ENCODE data around the gene PTPRD. TPM values are rescaled to one million over a fixed set of nuclear protein-coding genes. Genes with fewer than 3 reads are reported as not detected.

PTPRD gene
- total and polyA plus RNA-seq, 2 experiments from 2014 or later = 11.5 to 58.0 TPM

DNA sequence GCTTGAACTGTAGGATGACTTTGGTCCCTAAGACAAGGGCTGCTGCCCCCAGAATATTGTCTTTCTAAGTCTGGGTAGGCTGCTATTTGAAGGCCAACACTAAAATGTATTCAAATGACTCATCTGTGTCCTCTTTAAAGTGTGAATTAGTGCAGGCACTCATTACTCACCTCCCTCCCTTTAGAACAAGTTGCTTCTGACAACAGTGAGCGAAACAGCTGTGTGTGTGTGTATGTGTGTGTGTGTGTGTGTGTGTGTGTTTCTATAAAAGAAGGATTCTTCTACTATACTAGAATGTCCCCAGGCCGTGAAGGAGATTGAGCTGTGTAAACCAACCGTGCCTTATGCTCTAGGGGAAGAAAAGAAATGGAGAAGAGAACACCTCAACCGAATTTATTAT lies 1337.2 kb downstream of the PTPRD start:
- Histone ChIP-seq H3K4me1 (ENCODE audit: insufficient read depth) (no peaks in the 10 kb centered on the region), H3K79me2 (replicated peaks; ENCODE audit: insufficient read depth) (no peaks in the 10 kb centered on the region), H3K27me3 (ENCODE audit: insufficient read depth) (no peaks in the 10 kb centered on the region), H3K4me3 (no peak overlapping the region), H3K36me3 (ENCODE audit: insufficient read depth) (no peaks in the 10 kb centered on the region), H4K20me1 (replicated peaks; ENCODE audit: insufficient read depth) (no peaks in the 10 kb centered on the region), H3F3A (replicated peaks; ENCODE audit: low read depth) (no peaks in the 10 kb centered on the region), H3K4me2 (no peak overlapping the region), H3K27ac (ENCODE audit: low read depth) (no peak overlapping the region), H2AFZ (no peak overlapping the region), H3K9me2 (ENCODE audit: insufficient read depth) (no peaks in the 10 kb centered on the region)
- Mint-ChIP-seq H3K27me3 (ENCODE audit: insufficient read depth, low read depth, poor library complexity) (no peaks in the 10 kb centered on the region), H3K27ac (no peak overlapping the region), H3K4me1 (peaks cover 3% of the 10 kb centered on the region; the same call in 2 of the 3 replicates), H3K4me3 (no peak overlapping the region), H3K9me3 (no peaks in the 10 kb centered on the region), H3K36me3 (ENCODE audit: low read depth) (no peaks in the 10 kb centered on the region)
- ATAC-seq = no peak
- DNase-seq (ENCODE audit: low spot score) = no peak
- TF ChIP-seq, protein P1, sequence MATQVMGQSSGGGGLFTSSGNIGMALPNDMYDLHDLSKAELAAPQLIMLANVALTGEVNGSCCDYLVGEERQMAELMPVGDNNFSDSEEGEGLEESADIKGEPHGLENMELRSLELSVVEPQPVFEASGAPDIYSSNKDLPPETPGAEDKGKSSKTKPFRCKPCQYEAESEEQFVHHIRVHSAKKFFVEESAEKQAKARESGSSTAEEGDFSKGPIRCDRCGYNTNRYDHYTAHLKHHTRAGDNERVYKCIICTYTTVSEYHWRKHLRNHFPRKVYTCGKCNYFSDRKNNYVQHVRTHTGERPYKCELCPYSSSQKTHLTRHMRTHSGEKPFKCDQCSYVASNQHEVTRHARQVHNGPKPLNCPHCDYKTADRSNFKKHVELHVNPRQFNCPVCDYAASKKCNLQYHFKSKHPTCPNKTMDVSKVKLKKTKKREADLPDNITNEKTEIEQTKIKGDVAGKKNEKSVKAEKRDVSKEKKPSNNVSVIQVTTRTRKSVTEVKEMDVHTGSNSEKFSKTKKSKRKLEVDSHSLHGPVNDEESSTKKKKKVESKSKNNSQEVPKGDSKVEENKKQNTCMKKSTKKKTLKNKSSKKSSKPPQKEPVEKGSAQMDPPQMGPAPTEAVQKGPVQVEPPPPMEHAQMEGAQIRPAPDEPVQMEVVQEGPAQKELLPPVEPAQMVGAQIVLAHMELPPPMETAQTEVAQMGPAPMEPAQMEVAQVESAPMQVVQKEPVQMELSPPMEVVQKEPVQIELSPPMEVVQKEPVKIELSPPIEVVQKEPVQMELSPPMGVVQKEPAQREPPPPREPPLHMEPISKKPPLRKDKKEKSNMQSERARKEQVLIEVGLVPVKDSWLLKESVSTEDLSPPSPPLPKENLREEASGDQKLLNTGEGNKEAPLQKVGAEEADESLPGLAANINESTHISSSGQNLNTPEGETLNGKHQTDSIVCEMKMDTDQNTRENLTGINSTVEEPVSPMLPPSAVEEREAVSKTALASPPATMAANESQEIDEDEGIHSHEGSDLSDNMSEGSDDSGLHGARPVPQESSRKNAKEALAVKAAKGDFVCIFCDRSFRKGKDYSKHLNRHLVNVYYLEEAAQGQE (IDR thresholded peaks at IDR 0.05; ENCODE audit: unreplicated experiment) = no peak

DNA sequence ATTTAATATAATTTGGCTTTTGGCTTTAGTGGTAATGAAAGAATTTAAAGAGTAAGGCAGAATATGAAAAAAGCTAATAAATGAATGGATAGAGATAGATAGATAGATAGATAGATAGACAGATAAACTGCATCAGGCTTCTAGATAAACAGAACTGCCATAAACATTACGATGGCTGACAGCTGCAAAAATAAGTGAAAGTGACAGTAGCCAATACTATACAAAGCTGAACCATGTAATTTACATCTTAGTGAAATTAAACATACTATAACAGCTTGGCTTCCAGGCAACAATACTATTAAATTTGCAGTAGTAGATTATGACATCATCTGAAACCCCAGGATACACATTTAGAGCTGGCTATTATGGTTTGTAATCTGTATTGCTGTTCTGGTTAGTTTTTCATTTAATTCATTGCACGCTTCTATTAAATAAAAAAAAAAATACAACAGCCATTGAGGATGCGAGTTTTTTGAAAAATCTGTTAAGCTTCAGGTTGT lies 1354.8 kb downstream of the PTPRD start:
- H2AFZ ChIP-seq = no peak overlapping the region
- no peaks in the 10 kb centered on the region for H3K27me3 ChIP-seq (ENCODE audit: insufficient read depth)
- no peak overlapping the region for H3K27ac ChIP-seq (ENCODE audit: low read depth)
- H3K4me1 Mint-ChIP-seq = no peaks in the 10 kb centered on the region
- no peaks in the 10 kb centered on the region for H3K4me1 ChIP-seq (ENCODE audit: insufficient read depth)
- no peaks in the 10 kb centered on the region for H3F3A ChIP-seq (replicated peaks; ENCODE audit: low read depth)
- H3K79me2 ChIP-seq (replicated peaks; ENCODE audit: insufficient read depth) = no peaks in the 10 kb centered on the region
- H3K4me2 ChIP-seq = no peak overlapping the region
- H3K27me3 Mint-ChIP-seq (ENCODE audit: insufficient read depth, low read depth, poor library complexity) = no peaks in the 10 kb centered on the region
- H4K20me1 ChIP-seq (replicated peaks; ENCODE audit: insufficient read depth) = no peaks in the 10 kb centered on the region
- no peak for DNase-seq (ENCODE audit: low spot score)
- no peak overlapping the region for H3K27ac Mint-ChIP-seq
- no peak for ATAC-seq
- H3K9me3 Mint-ChIP-seq = no peaks in the 10 kb centered on the region
- no peaks in the 10 kb centered on the region for H3K9me2 ChIP-seq (ENCODE audit: insufficient read depth)
- no peak overlapping the region for H3K4me3 Mint-ChIP-seq
- H3K4me3 ChIP-seq = no peak overlapping the region
- H3K36me3 Mint-ChIP-seq (ENCODE audit: low read depth) = no peaks in the 10 kb centered on the region
- H3K36me3 ChIP-seq (ENCODE audit: insufficient read depth) = no peaks in the 10 kb centered on the region
- TF ChIP-seq STAT1 (IDR thresholded peaks at IDR 0.05; ENCODE audit: unreplicated experiment) (no peak), NANOG (IDR thresholded peaks at IDR 0.05; ENCODE audit: borderline replicate concordance) (no peak), CREB1 (CRISPR knock-in tag; IDR thresholded peaks at IDR 0.05; ENCODE audit: low read depth) (no peak), ZNF114 (CRISPR knock-in tag; IDR thresholded peaks at IDR 0.05) (no peak), CTCF (conservative IDR thresholded peaks at IDR 0.05; ENCODE audit: low read depth in 2 of 2) (no peak), EZH2phosphoT487 (IDR thresholded peaks at IDR 0.05; ENCODE audit: unreplicated experiment) (no peak), JUNB (IDR thresholded peaks at IDR 0.05; ENCODE audit: unreplicated experiment) (no peak), EZH2 (IDR thresholded peaks at IDR 0.05; ENCODE audit: low read depth, unreplicated experiment) (no peak)
- TF ChIP-seq, protein P1 (IDR thresholded peaks at IDR 0.05; ENCODE audit: unreplicated experiment) = no peak
